Femur (tissue), 1 donor: ENCODE measurements around the gene TSKS.

Experiments
- DNase-seq: peaks from one replicate; pipeline ENCODE4 v3.0.0-alpha.2; 2017

The TSKS gene

GRCh38 chr19:49793561-49793840 lies 30.4 kb upstream of the TSKS start:
- DNase-seq, result no peak

DNA sequence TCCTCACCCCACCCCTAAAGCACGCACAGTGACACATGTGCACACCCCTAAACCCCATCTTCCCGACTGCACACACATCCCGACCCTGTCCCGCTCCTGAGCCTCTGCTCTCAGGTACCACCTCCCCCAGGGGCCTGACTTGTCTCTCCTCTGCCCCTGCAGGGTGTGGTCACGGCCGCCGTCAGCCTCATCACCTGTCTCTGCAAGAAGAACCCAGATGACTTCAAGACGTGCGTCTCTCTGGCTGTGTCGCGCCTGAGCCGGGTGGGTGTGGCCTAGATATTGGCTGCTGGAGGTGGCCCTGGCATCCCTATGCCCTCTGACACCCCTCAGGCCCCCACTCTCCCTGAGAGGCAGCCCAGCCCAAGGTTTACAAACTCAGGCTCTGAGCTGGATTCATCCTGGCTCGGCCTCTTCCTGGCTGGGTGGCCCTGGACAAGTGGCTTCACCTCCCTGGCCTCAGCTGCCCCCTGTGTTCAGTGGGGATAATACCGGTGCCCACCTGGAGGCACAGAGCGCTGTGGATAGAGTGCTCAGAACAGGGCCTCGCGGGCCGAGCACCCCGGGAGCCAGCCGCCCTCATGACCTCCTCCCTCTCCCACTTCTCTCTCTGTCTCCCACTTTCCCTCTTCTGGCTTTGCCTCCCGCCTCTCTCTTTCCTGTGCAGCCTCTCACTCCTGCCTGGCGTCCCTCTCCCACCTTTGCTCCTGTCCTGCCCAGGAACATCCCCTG lies 29.9 kb upstream of the TSKS start:
- no peak for DNase-seq

GRCh38 chr19:49791776-49792445 lies 28.8 kb upstream of the TSKS start:
- DNase-seq, result no peak

GRCh38 chr19:49790866-49791265 lies 27.8 kb upstream of the TSKS start:
- DNase-seq, result no peak

DNA sequence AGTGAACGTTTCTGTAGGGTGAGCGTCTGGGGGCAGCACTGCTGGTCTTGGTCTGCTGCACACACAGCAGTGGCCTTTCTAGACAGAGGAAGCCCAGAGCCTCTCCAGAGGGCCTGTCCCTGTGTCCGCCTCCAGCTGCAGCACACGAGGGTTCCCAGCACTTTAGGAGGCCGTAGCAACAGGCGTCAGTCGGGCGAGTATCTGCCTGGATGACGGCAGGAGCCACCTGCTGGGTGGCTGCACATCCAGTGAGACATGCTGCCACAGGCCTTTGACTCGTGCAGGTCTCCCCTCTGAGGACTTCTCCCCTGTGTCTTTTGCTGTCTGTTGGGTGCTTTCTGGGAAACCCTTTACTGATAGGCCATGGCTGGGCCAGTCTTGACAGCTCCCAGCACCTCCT lies 25.8 kb upstream of the TSKS start:
- no peak for DNase-seq

DNA sequence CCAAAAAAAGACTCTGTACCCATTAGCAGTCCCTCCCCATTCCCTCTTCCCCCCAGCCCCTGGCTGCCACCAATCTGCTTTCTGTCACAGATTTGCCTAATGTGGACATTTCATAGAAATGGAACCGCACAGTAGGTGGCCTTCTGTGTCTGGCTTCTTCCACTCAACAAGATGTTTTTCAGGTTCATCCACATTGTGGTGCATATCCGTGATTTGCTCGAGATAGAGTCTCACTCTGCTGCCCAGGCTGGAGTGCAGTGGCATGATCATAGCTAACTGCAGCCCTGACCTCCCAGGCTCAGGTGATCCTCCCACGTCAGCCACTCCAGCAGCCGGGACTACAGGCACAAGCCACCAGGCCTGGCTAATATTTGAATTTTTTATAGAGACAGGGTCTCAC lies 24.6 kb upstream of the TSKS start:
- no peak for DNase-seq

- no peak for DNase-seq
Observed at GRCh38 chr19:49786376-49786820, 23.3 kb upstream of the TSKS start.

- DNase-seq, result no peak
Observed at GRCh38 chr19:49782515-49782914, 19.4 kb upstream of the TSKS start.

GRCh38 chr19:49781394-49781793 lies 18.3 kb upstream of the TSKS start:
- DNase-seq, result no peak

DNA sequence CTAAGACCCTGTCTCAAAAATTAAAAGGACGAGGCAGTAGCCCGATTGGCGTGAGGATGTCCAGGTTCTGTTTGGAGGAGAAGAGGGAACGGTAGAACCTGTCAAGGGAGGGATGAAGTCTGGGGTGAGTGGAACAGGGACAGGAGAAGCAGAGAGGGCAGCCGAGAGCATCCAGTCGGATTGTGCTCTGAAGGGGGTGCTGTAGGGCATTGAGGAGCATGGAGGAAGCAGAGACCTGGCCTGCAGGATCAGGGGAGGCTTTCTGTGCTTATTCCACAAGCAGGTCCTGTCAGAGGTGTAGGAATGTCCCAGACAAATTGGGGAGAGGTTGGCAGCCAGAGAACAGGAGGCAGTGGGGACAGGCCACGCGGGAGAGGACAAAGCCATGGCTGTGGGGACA lies 17.8 kb upstream of the TSKS start:
- no peak for DNase-seq

DNA sequence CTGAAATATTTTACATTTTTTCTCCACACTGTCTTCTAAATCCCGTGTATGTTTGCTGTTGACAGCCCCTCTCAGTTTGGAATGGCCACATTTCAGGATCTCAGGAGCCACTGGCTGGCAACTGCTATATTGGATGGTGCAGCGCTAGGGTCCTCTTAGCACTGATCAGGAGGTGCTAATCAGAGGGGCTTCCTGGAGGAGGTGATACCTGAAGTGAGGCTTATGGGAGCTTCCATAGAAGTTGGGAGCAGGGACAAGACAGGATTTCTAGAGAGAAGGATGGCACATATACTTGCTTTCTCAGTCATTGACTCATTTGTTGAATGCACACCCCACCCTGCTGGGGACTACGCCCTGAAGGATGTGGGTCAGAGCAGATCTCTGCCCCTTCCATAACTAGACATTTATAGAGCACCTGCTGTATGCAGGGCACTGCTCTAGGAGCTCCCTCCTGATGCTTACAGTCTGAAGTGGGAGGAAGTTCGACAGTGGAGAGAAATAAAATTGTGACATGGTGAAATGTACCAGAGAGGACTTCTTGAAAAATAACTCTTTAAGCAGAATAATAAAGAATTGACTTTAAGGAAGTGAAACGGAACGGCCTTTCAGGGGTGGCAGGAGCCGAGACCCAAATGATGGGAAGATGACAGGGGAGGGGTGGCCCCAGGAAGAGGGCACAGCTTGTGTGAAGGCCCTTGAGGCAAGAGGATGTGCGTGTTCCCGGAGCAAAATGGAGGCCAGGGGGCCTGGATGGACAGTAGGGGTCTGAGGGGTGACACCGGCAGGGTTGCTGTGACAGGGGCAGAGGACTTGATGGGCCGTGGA lies 16.8 kb upstream of the TSKS start:
- no peak for DNase-seq

DNA sequence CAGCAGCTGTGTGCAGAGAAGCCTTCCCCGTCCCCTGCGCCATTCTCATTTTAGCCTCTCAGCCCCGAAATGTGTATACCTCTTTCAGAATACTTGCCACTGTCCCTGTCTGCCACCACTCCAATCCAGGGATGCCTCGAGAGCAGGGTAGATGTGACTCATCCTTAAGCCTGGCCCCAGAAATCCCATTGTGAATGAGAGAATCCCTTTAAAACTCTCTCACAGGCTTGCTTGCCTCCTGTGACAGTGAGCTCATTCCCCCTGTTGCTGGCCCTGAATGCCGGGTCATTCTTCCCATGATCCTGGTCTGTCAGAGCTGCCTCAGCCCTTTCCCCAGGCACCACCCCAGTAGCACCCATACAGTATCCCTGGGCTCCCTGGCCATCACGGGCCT lies 13.3 kb upstream of the TSKS start:
- DNase-seq, result peak; percentile 9

- DNase-seq, result no peak
Observed at GRCh38 chr19:49775742-49776370, 12.8 kb upstream of the TSKS start.

- DNase-seq, result no peak
Observed at GRCh38 chr19:49774969-49775368, 11.9 kb upstream of the TSKS start.

DNA sequence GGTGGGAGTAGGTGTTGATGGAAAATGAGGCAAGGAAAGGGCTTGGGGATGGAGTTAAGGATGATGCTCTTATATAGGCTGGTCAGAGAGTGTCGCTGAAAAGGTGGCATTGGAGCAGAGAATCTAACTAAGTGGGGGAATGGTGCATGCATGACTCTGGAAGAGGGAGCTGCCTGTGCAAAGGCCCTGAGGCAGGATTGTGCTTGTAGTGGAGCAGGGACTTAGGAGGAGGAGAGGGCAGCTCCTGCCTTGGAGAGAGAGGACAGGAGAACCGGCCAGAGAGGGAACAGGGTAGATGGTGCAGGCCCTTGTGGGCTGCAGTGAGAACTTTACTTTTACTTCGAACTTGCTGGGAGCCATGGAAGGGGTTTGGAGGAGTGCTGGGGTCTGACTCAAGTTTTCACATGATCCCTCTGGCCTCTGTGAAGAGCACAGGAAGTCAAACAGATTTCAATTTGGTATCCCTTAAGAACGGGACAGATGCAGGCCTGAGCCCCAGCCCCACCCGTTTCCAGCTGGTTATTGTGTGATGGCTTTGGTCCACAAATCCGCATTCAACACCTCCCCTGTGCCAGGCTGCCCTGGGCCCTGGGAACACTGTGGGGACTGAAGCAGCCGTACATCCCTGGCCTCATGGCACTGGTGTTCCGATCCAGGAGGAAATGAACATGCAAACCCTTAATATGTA lies 10.7 kb upstream of the TSKS start:
- DNase-seq, result no peak

DNA sequence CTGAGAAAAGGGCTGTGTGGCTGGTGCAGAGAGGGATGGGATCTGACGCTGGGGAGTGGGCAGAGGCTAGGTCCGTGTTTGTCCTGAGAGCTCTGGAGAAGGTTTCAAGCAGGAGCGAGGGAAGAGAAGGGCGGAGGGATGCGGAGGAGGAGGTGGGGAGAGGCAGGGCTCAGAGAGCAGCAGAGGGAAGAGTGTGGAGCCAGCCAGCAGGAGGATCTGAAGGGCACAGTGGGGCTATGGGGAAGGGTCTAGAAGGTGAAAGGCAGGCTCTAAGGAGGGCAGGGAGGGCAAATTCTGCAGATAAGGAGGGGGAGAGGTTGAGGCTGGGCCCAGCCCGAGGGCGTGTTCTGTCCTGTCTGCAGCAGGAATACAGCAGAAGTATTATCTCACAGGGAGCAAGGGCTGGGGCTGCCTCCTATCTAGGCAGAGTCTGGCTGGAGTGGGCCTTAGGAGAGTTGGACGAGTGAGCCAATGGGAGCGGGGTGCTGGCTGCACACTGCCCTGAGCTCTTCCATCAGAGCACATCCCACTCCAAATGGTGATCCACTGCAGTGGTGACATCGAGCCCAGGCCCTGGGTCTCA lies 9.8 kb upstream of the TSKS start:
- no peak for DNase-seq

DNA sequence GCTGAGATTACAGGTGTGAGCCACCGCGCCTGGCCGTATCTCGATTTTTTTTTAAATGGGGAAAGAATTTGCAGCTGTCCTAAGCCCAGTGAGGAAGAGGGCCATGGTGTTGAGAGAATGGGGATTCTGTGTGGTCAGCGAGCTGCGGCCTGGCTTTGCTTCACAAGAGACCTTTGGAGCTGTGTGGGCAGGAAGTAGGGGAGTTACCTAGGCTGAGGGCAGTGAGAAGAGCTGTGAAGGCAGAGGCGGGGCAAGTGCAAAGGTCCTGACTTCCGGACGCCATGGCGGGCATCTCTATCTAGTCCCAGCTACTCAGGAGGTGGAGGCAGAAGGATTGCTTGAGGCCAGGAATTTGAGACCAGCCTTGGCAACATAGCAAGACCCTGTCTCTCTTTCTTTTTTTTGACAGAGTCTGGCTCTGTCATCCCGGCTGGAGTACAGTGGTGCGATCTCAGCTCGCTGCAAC lies 8.6 kb upstream of the TSKS start:
- DNase-seq, result no peak

DNA sequence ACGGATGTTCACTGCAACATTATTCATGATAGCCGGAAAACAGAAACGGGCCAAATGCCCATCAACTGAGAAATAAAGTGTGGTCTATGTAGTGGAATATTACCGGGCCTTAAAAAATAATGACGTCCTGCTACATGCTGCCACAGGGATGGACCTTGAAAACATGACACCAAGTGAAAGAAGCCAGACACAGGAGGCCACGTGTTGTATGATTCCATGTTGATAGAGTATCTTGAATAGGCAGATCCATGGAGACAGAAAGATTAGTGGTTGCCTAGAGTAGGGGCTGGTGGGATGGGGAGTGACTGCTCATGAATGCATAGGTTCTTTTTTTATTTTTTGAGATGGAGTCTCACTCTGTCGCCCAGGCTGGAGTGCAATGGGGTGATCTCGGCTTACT lies 7.4 kb upstream of the TSKS start:
- no peak for DNase-seq

DNA sequence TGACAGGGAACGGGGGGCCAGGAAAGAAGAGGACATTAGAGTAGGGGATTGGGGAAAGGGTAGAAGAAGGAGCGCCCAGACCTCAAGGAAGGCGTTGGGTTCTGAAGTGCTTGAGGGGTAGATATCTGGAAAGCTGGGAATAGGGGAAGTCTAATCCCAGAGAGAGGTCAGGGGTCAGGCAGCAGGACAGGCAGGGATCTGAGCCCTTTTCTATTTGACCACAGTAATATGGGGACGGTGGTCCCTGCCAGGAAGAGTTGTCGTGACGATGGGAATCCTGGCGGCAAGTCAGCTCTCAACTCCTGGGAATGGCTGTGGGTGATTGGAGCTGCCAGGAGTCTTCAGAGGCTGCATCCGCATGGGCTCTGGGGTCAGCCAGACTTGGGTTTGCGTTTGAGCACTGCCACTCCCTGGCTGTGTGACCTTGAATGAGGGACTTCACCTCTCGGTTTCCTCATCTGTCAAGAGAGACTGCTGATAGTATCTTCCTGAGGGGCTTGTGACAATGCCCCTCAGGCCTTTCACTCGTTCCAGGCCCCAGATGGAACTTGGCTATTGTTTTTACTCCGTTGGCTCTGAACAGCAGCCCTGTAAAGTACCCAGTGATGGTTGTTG lies 5.0 kb upstream of the TSKS start:
- DNase-seq, result no peak

DNA sequence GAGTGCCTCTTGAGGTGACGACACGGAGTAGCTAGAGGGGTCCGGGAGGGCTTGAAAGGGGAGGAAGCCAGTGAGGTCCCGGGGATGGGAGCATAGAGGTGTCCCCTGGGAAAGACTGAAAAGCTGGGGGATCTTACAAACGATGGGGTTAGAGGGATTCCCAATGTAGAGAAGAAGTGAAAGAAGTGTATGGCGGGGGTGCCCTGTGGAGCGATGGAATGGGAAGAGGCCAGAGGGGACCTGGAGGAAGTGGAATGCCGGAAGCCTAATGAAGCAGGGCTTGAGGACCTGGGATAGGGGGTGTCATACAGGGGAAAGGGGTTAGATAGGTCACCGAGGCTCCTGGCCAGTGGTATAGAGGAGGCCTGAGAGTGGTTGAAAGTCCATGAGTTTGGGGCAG lies 4.3 kb upstream of the TSKS start:
- no peak for DNase-seq

- no peak for DNase-seq
Observed at GRCh38 chr19:49766930-49767299, 3.8 kb upstream of the TSKS start, which contains the start of gene AP2A1. Gene AP2A1 (plus strand): TSS chr19:49767001. CDS start chr19:49767134, 133 bp downstream.
